T-helper 2 cell treated with Interferon-gamma antibody and Interleukin-4, amounts not matched to agents 5 μg/mL and 100 μg/mL, for 36 hours (primary cell): ENCODE data around the gene FAM163A.

Experiments used
- DNase-seq: peaks from one replicate; pipeline ENCODE4 v3.0.0; 2021; ENCODE audit warnings: low spot score
- H3K27ac Mint-ChIP-seq: one replicate; pipeline ENCODE4 v1.8.0; 2021; ENCODE audit warnings: mild to moderate bottlenecking, mixed read lengths
- H3K27me3 Mint-ChIP-seq: one replicate; pipeline ENCODE4 v1.8.0; 2021; ENCODE audit warnings: low read depth, mixed read lengths
- H3K36me3 Mint-ChIP-seq: one replicate; pipeline ENCODE4 v1.8.0; 2021; ENCODE audit warnings: low read depth, mixed read lengths
- H3K4me1 Mint-ChIP-seq: one replicate; pipeline ENCODE4 v1.8.0; 2021; ENCODE audit warnings: low read depth, mixed read lengths
- H3K4me3 Mint-ChIP-seq: one replicate; pipeline ENCODE4 v1.8.0; 2022; ENCODE audit warnings: mild to moderate bottlenecking, moderate library complexity, mixed read lengths
- H3K9me3 Mint-ChIP-seq: one replicate; pipeline ENCODE4 v1.8.0; 2021; ENCODE audit warnings: mixed read lengths

The FAM163A gene

DNA sequence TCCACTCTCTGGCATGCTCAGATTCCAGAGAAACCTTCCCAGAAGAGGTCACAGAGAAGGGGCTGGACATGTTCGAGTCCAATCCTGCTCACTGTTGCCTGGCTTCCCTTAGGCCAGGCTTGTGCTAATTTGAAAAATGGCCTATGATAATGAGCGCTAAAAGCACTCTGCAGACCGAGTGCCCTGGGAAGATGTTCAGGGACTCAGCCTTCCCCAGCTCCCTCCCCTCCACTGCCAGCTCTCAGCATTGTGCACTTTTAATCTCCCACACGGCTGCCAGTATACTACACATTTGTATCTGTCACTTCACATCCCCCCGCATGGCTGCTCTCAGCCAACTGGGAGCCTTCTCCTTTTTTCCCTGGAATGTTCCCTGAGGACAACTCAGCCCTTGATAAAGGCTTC lies 24.1 kb downstream of the FAM163A start:
- Mint-ChIP-seq H3K9me3 (no peaks in the 10 kb centered on the region), H3K4me3 (no peak overlapping the region), H3K27me3 (no peaks in the 10 kb centered on the region), H3K4me1 (no peaks in the 10 kb centered on the region), H3K27ac (no peak overlapping the region), H3K36me3 (no peaks in the 10 kb centered on the region)
- no peak for DNase-seq

GRCh38 chr1:179767996-179768395 lies 24.9 kb downstream of the FAM163A start:
- no peak overlapping the region for H3K4me3 Mint-ChIP-seq
- no peaks in the 10 kb centered on the region for H3K9me3 Mint-ChIP-seq
- H3K27ac Mint-ChIP-seq: no peak overlapping the region
- no peaks in the 10 kb centered on the region for H3K27me3 Mint-ChIP-seq
- H3K4me1 Mint-ChIP-seq: no peaks in the 10 kb centered on the region
- H3K36me3 Mint-ChIP-seq: no peaks in the 10 kb centered on the region
- no peak for DNase-seq

- no peak overlapping the region for H3K27ac Mint-ChIP-seq
- H3K9me3 Mint-ChIP-seq: no peaks in the 10 kb centered on the region
- H3K27me3 Mint-ChIP-seq: no peaks in the 10 kb centered on the region
- DNase-seq: no peak
- no peaks in the 10 kb centered on the region for H3K4me1 Mint-ChIP-seq
- H3K36me3 Mint-ChIP-seq: no peaks in the 10 kb centered on the region
- no peak overlapping the region for H3K4me3 Mint-ChIP-seq
These were observed 27.9 kb downstream of the FAM163A start for GRCh38 chr1:179770887-179771502.

DNA sequence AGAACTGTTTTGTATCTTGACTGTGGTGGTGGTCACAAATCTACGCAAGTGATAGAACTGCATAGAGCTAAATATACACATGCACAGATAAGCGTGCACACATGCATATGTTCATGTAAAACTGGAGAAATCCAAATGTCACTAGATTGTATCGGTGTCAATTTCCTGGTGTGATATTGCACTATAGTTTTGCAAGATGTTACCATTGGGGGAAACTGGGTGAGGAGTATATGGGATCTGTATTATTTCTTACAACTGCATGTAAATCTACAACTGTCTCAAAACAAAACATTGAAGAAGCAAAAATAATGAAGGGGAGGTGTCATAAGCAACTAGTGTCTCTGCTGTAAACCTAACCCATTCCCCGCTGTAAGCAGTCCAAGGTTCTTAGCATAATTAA lies 30.2 kb downstream of the FAM163A start:
- DNase-seq: no peak
- Mint-ChIP-seq H3K9me3 (no peaks in the 10 kb centered on the region), H3K27ac (no peak overlapping the region), H3K4me1 (no peaks in the 10 kb centered on the region), H3K4me3 (no peak overlapping the region), H3K36me3 (no peaks in the 10 kb centered on the region), H3K27me3 (no peaks in the 10 kb centered on the region)

GRCh38 chr1:179774000-179774399 lies 30.9 kb downstream of the FAM163A start:
- Mint-ChIP-seq H3K27me3 (no peaks in the 10 kb centered on the region), H3K4me1 (no peaks in the 10 kb centered on the region), H3K4me3 (no peak overlapping the region), H3K36me3 (no peaks in the 10 kb centered on the region), H3K27ac (no peak overlapping the region), H3K9me3 (no peaks in the 10 kb centered on the region)
- DNase-seq: no peak

DNA sequence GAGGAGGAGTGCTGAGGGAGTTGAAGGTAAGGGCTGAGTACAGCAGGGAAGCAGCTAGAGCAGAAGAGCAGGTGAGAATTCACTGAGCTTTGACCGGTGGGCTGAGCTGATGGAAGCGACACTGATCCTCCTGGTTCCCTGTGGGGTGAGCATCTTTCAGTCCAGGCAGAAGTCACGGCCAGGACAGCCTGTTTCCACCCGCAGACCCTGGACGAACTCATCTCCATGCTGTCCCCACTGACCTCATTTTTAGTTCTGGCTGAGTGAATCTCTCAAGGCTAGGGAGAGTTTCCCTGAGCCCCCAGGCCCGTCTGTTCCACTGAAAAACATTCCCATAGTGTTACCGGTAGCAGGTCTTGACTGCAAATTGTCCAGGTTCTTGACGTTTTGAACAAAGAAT lies 31.5 kb downstream of the FAM163A start:
- no peak overlapping the region for H3K4me3 Mint-ChIP-seq
- no peak for DNase-seq

DNA sequence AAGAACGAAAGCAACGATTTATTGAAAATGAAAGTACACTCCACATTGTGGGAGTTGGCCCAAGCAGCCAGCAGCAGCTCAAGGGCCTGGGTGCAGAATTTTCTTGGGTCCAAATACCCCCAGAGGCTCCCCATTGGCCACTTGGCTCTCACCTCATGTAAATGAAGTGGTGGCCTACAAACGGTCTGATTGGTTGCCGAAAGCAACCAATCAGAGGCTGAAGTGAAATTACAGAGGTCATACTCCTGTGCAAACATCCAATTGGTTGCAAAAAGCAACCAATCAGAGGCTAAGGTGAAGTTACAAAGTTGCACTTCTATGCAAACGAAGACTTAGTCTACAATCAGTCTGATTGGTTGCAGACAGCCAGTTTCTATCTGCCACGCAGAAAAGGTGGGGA lies 31.9 kb downstream of the FAM163A start:
- no peaks in the 10 kb centered on the region for H3K36me3 Mint-ChIP-seq
- no peaks in the 10 kb centered on the region for H3K9me3 Mint-ChIP-seq
- no peak overlapping the region for H3K4me3 Mint-ChIP-seq
- no peak for DNase-seq
- no peak overlapping the region for H3K27ac Mint-ChIP-seq
- no peaks in the 10 kb centered on the region for H3K27me3 Mint-ChIP-seq
- no peaks in the 10 kb centered on the region for H3K4me1 Mint-ChIP-seq

More for the DNA sequence above, 31.5 kb downstream of the FAM163A start:
- H3K27me3 Mint-ChIP-seq: no peaks in the 10 kb centered on the region
- H3K36me3 Mint-ChIP-seq: no peaks in the 10 kb centered on the region
- no peaks in the 10 kb centered on the region for H3K4me1 Mint-ChIP-seq
- no peaks in the 10 kb centered on the region for H3K9me3 Mint-ChIP-seq
- no peak overlapping the region for H3K27ac Mint-ChIP-seq

DNA sequence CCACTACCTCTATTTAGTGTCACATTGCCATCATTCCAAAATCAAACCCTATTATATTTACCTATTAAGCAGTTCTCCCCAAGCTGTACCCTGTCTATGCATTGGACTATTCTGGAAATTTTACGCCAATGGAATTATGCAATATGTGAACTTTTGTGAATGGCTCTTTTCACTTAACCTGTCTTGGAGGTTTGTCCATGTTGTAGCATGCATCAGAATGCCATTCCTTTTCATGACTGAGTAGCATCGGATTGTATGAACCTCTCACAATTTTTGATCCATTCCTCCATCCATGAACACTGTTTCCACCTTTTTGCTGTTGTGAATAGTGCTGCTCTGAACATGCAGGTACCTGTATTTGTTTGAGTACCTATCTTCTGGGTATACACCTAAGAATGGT lies 33.7 kb downstream of the FAM163A start:
- no peaks in the 10 kb centered on the region for H3K4me1 Mint-ChIP-seq
- no peak overlapping the region for H3K4me3 Mint-ChIP-seq
- H3K9me3 Mint-ChIP-seq: no peaks in the 10 kb centered on the region
- H3K27ac Mint-ChIP-seq: no peak overlapping the region
- no peaks in the 10 kb centered on the region for H3K36me3 Mint-ChIP-seq
- H3K27me3 Mint-ChIP-seq: no peaks in the 10 kb centered on the region
- DNase-seq: no peak

DNA sequence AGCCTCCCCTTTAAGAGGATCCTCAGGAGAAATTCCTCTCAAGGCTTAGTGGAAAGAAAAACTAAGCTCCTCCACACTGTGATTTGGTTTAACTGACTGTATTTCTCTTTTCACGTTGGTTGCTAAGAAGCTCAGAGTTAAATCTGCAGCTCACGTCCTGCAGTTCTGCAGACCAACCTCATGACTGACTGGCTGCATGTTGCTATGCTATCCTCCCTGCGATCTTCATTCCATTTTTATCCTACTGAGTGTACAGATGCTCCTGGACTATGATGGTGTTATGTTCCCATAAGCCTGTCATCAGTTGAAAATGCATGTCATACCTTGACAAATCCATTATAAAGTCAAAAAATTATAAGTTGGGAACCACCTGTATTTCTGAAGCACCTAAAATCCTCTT lies 34.6 kb downstream of the FAM163A start:
- H3K27me3 Mint-ChIP-seq: no peaks in the 10 kb centered on the region
- H3K4me3 Mint-ChIP-seq: no peak overlapping the region
- no peaks in the 10 kb centered on the region for H3K4me1 Mint-ChIP-seq
- no peak overlapping the region for H3K27ac Mint-ChIP-seq
- H3K9me3 Mint-ChIP-seq: no peaks in the 10 kb centered on the region
- no peak for DNase-seq
- H3K36me3 Mint-ChIP-seq: no peaks in the 10 kb centered on the region

DNA sequence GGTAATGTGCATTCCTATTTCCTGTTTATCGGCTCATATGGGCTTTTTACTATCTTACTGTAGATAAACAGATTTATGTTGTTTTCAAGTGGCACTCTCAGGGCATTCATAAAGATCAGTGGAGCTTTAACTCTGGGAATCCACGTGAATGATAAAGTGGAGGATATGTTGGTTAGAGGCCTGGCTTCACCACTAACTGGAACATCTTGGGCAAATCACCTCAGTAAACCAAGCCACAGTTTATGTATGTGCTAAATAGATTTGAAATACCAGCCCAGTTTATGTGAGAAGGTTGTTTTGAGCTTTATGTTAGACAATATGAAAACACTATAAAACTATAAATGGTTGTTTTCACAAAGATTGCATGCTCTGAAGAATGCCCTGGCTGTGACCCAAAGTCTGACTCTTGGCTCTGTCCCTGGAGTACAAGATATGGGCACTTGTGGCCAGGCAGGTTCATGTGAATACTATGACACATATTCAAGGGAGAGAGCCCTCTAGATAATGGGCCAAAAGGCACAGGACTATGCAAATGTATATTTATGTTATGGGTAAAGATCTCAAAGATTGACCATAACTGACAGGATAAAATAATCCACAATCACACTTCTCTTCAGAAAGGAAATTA lies 36.7 kb downstream of the FAM163A start:
- no peaks in the 10 kb centered on the region for H3K36me3 Mint-ChIP-seq
- DNase-seq: no peak
- H3K27ac Mint-ChIP-seq: no peak overlapping the region
- H3K4me1 Mint-ChIP-seq: no peaks in the 10 kb centered on the region
- H3K4me3 Mint-ChIP-seq: no peak overlapping the region
- no peaks in the 10 kb centered on the region for H3K9me3 Mint-ChIP-seq
- H3K27me3 Mint-ChIP-seq: no peaks in the 10 kb centered on the region

DNA sequence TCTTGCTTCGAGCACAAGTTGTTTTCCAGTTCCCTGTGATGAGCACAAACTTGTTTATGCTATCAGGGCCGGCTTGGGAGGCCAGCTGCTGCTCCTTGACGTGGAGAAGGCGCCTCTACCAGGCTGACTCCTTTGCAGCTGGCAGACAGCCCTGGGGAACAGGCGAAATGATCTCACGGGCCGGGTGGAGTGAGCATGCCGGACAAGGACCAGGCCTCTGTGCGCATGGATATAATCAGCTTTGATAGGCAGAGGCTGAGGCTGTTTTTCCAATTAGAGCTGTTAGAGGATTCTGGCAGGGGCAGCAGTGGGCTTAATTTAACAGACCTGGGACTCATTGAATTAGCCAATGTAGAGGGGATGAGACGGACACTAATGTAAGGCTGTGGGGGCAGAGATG lies 38.9 kb downstream of the FAM163A start:
- Mint-ChIP-seq H3K36me3 (no peaks in the 10 kb centered on the region), H3K9me3 (no peaks in the 10 kb centered on the region), H3K4me3 (no peak overlapping the region), H3K27me3 (no peaks in the 10 kb centered on the region), H3K4me1 (no peaks in the 10 kb centered on the region), H3K27ac (no peak overlapping the region)
- DNase-seq: no peak

DNA sequence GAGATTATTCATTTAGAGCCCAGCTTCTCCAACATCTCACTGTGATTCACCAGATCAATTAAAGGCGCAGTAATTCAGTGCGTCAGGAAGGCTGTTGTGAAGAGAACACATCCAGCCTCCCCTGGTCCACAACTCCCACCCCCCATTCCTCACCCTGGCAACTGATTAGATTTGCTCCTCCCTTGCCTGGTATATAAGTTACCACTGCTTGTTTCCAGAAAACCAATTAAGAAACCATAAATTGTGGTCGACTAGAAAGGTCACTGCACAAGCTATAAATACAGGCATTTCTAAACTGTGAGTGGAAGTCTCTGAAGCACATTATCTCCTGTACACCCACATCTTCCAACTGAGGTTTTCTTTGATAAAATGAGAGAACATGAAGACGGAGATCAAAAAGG lies 41.9 kb downstream of the FAM163A start:
- no peak for DNase-seq
- no peaks in the 10 kb centered on the region for H3K27me3 Mint-ChIP-seq

GRCh38 chr1:179785728-179786127 lies 42.6 kb downstream of the FAM163A start:
- no peaks in the 10 kb centered on the region for H3K27me3 Mint-ChIP-seq
- H3K4me1 Mint-ChIP-seq: no peaks in the 10 kb centered on the region
- DNase-seq: no peak
- no peaks in the 10 kb centered on the region for H3K36me3 Mint-ChIP-seq
- H3K9me3 Mint-ChIP-seq: no peaks in the 10 kb centered on the region
- no peak overlapping the region for H3K27ac Mint-ChIP-seq
- H3K4me3 Mint-ChIP-seq: no peak overlapping the region

More for the DNA sequence above, 41.9 kb downstream of the FAM163A start:
- H3K27ac Mint-ChIP-seq: no peak overlapping the region
- H3K4me3 Mint-ChIP-seq: no peak overlapping the region
- no peaks in the 10 kb centered on the region for H3K4me1 Mint-ChIP-seq
- H3K9me3 Mint-ChIP-seq: no peaks in the 10 kb centered on the region
- H3K36me3 Mint-ChIP-seq: no peaks in the 10 kb centered on the region

GRCh38 chr1:179786815-179787685 lies 44.0 kb downstream of the FAM163A start:
- no peak for DNase-seq
- Mint-ChIP-seq H3K27me3 (no peaks in the 10 kb centered on the region), H3K27ac (no peak overlapping the region), H3K4me3 (no peak overlapping the region), H3K36me3 (no peaks in the 10 kb centered on the region), H3K4me1 (no peaks in the 10 kb centered on the region), H3K9me3 (no peaks in the 10 kb centered on the region)
